ENCODE data around the gene RRP36. TPM values are rescaled to one million over a fixed set of nuclear protein-coding genes. Genes with fewer than 3 reads are reported as not detected.

RRP36 gene
- polyA plus RNA-seq, 1 of the 3 experiments (the other 2 are of a cell fraction) = 60.5 TPM

DNA sequence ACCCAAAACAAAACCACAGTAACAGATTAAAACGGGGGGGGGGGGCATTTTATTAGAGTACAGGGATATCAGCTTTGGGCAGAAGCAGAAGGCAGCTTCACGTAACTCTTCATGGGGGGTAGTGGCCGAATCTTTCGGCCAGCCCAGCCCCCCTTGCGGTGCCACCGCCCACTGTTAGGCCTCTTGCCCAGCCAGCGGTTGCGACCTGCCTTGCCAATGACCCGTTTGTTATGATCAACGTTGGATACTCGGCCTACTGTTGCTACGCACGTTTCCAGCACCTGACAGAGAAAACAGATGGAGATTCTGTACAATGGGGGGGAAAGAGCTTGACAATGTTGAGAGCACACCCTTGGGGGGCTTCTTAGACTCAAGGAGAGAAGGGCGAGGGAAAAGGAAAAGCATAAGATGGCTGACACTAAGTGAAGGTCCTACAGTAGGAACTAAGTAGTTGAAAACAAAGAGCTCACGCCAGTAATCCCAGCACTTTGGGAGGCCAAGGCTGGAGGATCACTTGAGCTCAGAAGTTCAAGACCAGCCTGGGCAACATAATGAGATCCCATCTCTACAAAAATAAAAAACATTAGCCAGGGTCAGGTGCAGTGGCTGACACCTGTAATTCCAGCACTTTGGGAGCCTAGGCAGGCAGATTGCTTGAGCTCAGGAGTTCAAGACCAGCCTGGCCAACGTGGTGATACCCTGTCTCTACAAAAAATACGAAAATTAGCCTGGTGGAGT lies 33.0 kb downstream of the RRP36 start:
- Histone ChIP-seq H3K27me3 (ENCODE audit: insufficient read depth) (no peaks in the 10 kb centered on the region), H3K4me3 (ENCODE audit: low read depth in 2 of 2, low read length in 1 of 2) (peak overlapping the region; percentile 78 to 95), H2AFZ (ENCODE audit: low read depth) (0 out of 2 replicates have a peak overlapping the region, but pooled peaks have one; percentile 1), H3K79me2 (ENCODE audit: insufficient read depth) (peaks cover 67% of the 10 kb centered on the region), H4K20me1 (ENCODE audit: insufficient read depth) (no peaks in the 10 kb centered on the region), H3K9me3 (no peaks in the 10 kb centered on the region), H3K4me2 (peak overlapping the region; percentile 99), H3K27ac (ENCODE audit: low read depth in 2 of 2, low read length in 1 of 2) (peak overlapping the region; percentile 87 to 88), H3K4me1 (ENCODE audit: control insufficient read depth in 1 of 2, insufficient read depth in 2 of 2, low read depth in 1 of 2, low read length in 1 of 2) (peaks cover 11 to 33% of the 10 kb centered on the region in 2 experiments), H3K9ac (peak overlapping the region; percentile 98; the same call in 1 of the 2 replicates), H3K9me2 (no peaks in the 10 kb centered on the region), H3K36me3 (replicated peaks in 1 of 2; ENCODE audit: control insufficient read depth in 1 of 2, insufficient read depth in 2 of 2, low read length in 1 of 2) (peaks cover 7 to 31% of the 10 kb centered on the region in 2 experiments), H3F3A (replicated peaks; ENCODE audit: insufficient read depth) (peaks cover 11% of the 10 kb centered on the region)
- POLR2A ChIA-PET = interaction anchor here (0.6 to 2.5 kb wide), 19 partner anchors 10 to 522 kb away, joined by 3 to 8 read pairs (median 4); partner anchors contain the start of genes CNPY3, KLHDC3, MEA1 and PPP2R5D
- CTCF ChIA-PET = interaction anchor here (0.9 to 1.7 kb wide), 8 partner anchors 9 to 153 kb away, joined by 3 to 8 read pairs (median 4); no protein-coding TSS in a partner anchor
- DNase-seq = peak; percentile 50
- TF ChIP-seq EZH2phosphoT487 (IDR thresholded peaks at IDR 0.05; ENCODE audit: borderline replicate concordance, low read depth) (no peak), FOSL2 (IDR thresholded peaks at IDR 0.05; ENCODE audit: borderline replicate concordance, low read depth) (no peak), MXI1 (IDR thresholded peaks at IDR 0.05; ENCODE audit: low read depth, low read length) (no peak), TAF1 (IDR thresholded peaks at IDR 0.05; ENCODE audit: borderline replicate concordance, low read depth, low read length) (no peak), NFIC (IDR thresholded peaks at IDR 0.05; ENCODE audit: borderline replicate concordance) (no peak), TCF12 (IDR thresholded peaks at IDR 0.05) (no peak), RAD21 (IDR thresholded peaks at IDR 0.05; ENCODE audit: low read length) (no peak), GABPA (IDR thresholded peaks at IDR 0.05; ENCODE audit: low read depth) (no peak), TEAD4 (IDR thresholded peaks at IDR 0.05; ENCODE audit: borderline replicate concordance, insufficient read depth) (no peak), SIN3A (IDR thresholded peaks at IDR 0.05; ENCODE audit: borderline replicate concordance, low read depth, low read length) (no peak)
- TF ChIP-seq, protein P1, sequence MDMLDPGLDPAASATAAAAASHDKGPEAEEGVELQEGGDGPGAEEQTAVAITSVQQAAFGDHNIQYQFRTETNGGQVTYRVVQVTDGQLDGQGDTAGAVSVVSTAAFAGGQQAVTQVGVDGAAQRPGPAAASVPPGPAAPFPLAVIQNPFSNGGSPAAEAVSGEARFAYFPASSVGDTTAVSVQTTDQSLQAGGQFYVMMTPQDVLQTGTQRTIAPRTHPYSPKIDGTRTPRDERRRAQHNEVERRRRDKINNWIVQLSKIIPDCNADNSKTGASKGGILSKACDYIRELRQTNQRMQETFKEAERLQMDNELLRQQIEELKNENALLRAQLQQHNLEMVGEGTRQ (IDR thresholded peaks at IDR 0.05; ENCODE audit: borderline replicate concordance, low read depth, low read length) = no peak
- WGBS (ENCODE audit: low lambda C conversion rate) = 70% methylated on average over 17 of the region's 17 CpGs

- H3K4me3 ChIP-seq (ENCODE audit: low read depth in 2 of 2, low read length in 1 of 2) = no peak overlapping the region
- peaks cover 7 to 20% of the 10 kb centered on the region in 2 experiments for H3K36me3 ChIP-seq (replicated peaks in 1 of 2; ENCODE audit: control insufficient read depth in 1 of 2, insufficient read depth in 2 of 2, low read length in 1 of 2)
- no peak for DNase-seq
- no peak overlapping the region for H2AFZ ChIP-seq (ENCODE audit: low read depth)
- peaks cover 11% of the 10 kb centered on the region for H3F3A ChIP-seq (replicated peaks; ENCODE audit: insufficient read depth)
- ChIA-PET POLR2A (interaction anchor here (1.4 kb wide), 1 partner anchor 35 kb away, joined by 3 read pairs; no protein-coding TSS in a partner anchor), CTCF (interaction anchor here (0.6 to 1.5 kb wide), 2 partner anchors 13 to 92 kb away, joined by 4 to 6 read pairs; no protein-coding TSS in a partner anchor)
- no peaks in the 10 kb centered on the region for H3K9me2 ChIP-seq
- peaks cover 11 to 36% of the 10 kb centered on the region in 2 experiments for H3K4me1 ChIP-seq (ENCODE audit: control insufficient read depth in 1 of 2, insufficient read depth in 2 of 2, low read depth in 1 of 2, low read length in 1 of 2)
- no peaks in the 10 kb centered on the region for H4K20me1 ChIP-seq (ENCODE audit: insufficient read depth)
- H3K27me3 ChIP-seq (ENCODE audit: insufficient read depth) = no peaks in the 10 kb centered on the region
- H3K9ac ChIP-seq = no peak overlapping the region
- H3K79me2 ChIP-seq (ENCODE audit: insufficient read depth) = peaks cover 65% of the 10 kb centered on the region
- H3K9me3 ChIP-seq = no peaks in the 10 kb centered on the region
- no peak overlapping the region; a peak in 1 of 4 replicates for H3K27ac ChIP-seq (ENCODE audit: low read depth in 2 of 2, low read length in 1 of 2)
- WGBS (ENCODE audit: low lambda C conversion rate) = 70% methylated on average over 8 of the region's 8 CpGs
- H3K4me2 ChIP-seq = no peak overlapping the region
- no peak for TF ChIP-seq RXRA (IDR thresholded peaks at IDR 0.05; ENCODE audit: borderline replicate concordance, low read depth)
- TF ChIP-seq FOXJ3 (CRISPR knock-in tag; IDR thresholded peaks at IDR 0.05) = no peak
- TF ChIP-seq MAX (IDR thresholded peaks at IDR 0.05; ENCODE audit: low read depth) = no peak
- TF ChIP-seq GATA2 (CRISPR knock-in tag; IDR thresholded peaks at IDR 0.05) = no peak
- TF ChIP-seq, protein P2, sequence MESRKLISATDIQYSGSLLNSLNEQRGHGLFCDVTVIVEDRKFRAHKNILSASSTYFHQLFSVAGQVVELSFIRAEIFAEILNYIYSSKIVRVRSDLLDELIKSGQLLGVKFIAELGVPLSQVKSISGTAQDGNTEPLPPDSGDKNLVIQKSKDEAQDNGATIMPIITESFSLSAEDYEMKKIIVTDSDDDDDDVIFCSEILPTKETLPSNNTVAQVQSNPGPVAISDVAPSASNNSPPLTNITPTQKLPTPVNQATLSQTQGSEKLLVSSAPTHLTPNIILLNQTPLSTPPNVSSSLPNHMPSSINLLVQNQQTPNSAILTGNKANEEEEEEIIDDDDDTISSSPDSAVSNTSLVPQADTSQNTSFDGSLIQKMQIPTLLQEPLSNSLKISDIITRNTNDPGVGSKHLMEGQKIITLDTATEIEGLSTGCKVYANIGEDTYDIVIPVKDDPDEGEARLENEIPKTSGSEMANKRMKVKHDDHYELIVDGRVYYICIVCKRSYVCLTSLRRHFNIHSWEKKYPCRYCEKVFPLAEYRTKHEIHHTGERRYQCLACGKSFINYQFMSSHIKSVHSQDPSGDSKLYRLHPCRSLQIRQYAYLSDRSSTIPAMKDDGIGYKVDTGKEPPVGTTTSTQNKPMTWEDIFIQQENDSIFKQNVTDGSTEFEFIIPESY (IDR thresholded peaks at IDR 0.05; ENCODE audit: borderline replicate concordance, low read depth) = no peak
- no peak for TF ChIP-seq CHD2 (IDR thresholded peaks at IDR 0.05; ENCODE audit: low read length, partially characterized antibody)
- TF ChIP-seq JUND (IDR thresholded peaks at IDR 0.05) = no peak
- TF ChIP-seq RFX5 (IDR thresholded peaks at IDR 0.05; ENCODE audit: low read length) = no peak
- TF ChIP-seq TEAD4 (IDR thresholded peaks at IDR 0.05; ENCODE audit: borderline replicate concordance, insufficient read depth) = no peak
- no peak for TF ChIP-seq MEF2A (IDR thresholded peaks at IDR 0.05; ENCODE audit: borderline replicate concordance, low read depth)
- no peak for TF ChIP-seq ELF1 (IDR thresholded peaks at IDR 0.05)
- TF ChIP-seq TAF1 (IDR thresholded peaks at IDR 0.05; ENCODE audit: borderline replicate concordance, low read depth, low read length) = no peak
- TF ChIP-seq SIN3A (IDR thresholded peaks at IDR 0.05; ENCODE audit: borderline replicate concordance, low read depth, low read length) = no peak
- no peak for TF ChIP-seq GABPA (IDR thresholded peaks at IDR 0.05; ENCODE audit: low read depth)
- TF ChIP-seq CTCF (IDR thresholded peaks at IDR 0.05) = no peak
These were observed 34.5 kb downstream of the RRP36 start for GRCh38 chr6:43055966-43056365.

Data from SK-N-SH (cell line).